ENCODE measurements around the gene MET.
"Not testable (repeated sequence)": the region's sequence is repeated elsewhere in the genome, so short reads cannot be mapped to it uniquely, and the experiment has no call there.

Gene MET

DNA sequence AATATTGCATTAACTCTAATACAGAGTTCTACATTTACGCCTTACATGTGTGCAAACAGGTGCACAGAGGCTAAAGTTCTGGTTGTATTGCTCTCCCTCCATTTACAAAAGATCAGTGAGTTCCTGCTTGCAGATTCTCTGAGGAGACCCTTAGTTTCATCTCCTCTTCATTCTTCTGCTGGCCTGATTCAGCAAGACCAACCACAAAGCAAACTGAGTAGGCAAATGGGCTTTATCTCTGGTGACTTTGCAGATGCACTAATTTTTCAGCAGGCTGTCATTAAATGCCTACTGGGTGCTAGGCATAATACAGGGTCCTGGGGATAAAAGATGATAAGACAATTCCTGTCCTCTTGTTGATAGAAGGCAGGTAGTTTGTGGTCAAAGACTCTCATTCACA is 56.4 kb downstream of the MET start:
- DNase-seq (ENCODE audit: low read depth in 2 of 2) = no peak

DNA sequence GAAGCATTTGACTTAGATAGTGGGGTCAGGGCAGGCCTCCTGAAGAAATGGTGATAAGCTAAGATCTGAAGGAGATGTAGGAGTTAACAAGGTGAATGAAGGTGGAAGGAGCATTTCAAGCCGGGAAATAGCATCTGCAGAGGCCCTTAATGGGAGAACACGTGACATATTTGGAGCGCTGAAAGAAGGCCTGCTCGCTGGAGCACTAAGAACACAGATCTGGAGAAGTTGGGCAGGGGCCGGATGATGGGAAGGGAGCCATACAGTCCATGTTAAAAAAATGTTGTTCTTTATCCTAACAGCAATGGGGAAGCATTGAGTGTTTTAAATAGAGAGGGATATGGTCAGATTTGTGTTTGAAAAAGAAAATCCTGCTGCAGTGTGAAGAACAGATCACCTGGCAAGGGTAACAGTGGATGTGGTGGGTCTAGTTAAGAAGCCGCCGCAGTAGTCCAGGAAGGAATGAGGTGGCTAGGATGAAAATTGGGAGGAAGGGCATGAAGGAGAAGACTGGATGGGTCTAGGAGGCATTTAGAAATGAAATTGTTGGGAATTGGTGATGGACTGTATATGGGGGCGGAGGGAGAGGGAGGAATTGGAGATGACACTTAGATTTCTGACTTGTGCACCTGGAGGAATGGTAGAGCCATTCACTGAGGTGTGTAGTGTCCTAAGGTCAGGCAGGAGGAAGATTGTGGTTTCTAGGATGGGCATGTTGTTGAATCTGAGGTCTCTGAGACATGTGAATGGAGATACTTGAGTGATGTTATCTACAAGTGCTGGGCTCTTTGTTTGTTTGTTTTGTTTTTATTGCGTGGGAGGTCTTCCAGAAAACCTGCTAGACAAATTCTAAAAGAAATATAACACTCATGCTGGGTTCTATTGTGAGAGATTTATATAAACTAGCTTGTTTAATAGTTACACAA is 58.4 kb downstream of the MET start:
- no peak for DNase-seq (ENCODE audit: low read depth in 2 of 2)

- no peak for DNase-seq (ENCODE audit: low read depth in 2 of 2)
These were observed 59.0 kb downstream of the MET start for GRCh38 chr7:116731023-116731395.

DNA sequence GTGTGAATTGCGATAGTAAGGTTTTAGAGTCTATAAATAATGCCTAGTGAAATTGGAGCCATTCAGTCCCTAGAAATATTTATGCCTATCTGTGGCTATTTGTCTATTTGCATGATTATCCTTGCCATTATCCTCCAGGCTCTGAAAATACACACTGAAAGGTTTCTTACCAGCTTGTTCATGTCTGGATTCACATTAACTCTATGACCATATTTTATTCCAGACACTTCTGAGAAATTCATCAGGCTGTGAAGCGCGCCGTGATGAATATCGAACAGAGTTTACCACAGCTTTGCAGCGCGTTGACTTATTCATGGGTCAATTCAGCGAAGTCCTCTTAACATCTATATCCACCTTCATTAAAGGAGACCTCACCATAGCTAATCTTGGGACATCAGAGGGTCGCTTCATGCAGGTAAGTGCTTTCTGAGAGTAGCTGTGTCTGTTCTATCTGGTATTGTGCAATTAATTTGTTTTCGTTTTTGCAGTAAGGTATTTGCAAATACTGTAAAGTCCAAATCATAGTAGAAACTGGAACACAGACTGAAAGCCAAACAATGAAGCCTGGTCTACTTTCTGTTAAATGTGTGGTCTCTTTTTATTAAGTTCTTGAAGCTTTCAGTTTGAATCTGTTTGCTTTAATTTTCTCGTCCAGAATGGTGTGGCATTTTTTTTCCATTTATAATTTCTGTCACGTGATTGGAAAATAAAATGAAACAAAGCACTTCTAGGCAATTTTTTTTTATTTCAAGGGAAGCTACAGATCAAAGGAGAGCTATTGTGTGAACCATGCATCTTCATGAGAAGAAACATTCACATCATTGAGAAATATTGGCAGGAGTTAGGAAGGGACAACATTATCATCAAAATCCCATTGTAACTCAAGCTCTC is 59.7 kb downstream of the MET start:
- no peak for DNase-seq (ENCODE audit: low read depth in 2 of 2)

GRCh38 chr7:116732788-116733694 is 61.0 kb downstream of the MET start:
- DNase-seq (ENCODE audit: low read depth in 2 of 2) = no peak

- DNase-seq (ENCODE audit: low read depth in 2 of 2) = no peak
These were observed 62.1 kb downstream of the MET start for GRCh38 chr7:116733924-116734580.

DNA sequence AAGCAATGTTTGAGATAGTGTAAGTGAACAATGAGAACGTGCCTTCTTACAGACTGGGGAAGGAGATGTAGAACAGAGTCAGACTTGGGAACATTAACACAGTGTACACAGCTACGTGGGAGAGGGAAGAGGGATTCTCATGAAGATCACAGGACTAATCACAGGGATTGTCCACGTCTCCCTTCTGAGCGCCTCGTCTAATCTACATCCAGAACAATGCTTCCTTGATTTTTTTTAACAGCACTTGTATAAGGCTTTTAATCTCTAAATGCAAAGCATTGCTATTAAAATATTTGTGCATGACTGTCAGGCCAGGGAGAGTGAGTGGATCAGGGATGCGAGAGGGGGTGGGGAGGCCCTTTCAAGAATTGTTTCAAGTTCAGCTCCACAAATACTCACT is 62.7 kb downstream of the MET start:
- DNase-seq (ENCODE audit: low read depth in 2 of 2) = no peak

DNA sequence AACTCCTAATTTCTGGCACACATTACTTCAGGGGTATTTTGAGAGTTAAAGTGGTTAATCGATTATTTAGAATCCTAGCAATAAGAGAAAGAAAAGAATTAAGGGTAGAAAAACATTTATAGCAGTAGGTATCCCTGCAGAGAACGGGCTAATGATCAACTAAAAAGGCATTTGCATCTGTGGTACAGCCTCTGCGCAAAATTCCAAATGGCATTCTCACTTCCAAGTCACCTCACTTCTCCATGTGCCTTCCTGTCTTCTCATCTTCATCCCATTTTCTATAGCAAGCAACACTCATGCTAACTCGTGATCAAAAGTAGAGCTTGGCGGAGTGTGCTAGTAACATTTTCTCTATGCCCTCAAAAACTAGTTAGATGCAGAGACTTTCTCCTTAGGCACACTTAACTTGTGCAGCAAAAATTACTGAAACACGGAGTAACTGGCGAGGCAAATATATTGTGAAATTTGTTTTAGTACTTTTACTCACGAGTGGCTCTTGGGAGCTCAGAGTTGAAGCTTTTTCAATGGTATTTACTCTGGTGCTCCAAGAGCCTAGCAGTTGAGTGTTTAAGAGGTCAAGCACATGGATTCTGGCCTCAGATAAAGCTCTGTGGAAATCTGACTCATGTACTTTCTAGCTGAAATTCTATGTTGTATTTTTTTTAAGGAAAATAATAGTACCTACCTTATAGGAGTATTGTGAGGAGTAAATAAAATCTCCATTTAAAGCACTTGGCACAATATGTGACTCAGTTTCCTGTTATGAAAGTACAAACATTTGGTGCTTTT is 65.1 kb downstream of the MET start:
- no peak for DNase-seq (ENCODE audit: low read depth in 2 of 2)

- DNase-seq (ENCODE audit: low read depth in 2 of 2) = no peak
These were observed 66.4 kb downstream of the MET start for GRCh38 chr7:116738378-116738777.

DNA sequence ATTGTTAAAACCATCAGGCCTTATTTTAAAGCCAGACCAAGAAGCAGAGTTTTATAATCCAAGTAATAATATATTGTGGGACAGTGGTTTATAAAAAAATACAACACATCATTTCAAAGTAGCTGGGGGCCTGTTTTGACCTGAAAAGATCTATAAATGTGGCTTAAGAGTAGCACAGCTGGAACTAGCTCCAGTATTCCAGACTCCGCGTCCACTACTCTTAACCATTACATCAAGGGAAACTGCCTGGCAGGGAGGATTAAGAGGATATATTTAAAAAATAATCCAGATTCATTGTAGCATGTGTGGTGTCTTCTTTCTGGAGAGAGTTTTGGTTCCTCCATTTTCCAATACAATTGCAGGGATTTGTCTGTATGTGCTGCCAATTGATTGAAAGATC is 67.3 kb downstream of the MET start:
- no peak for DNase-seq (ENCODE audit: low read depth in 2 of 2)

DNA sequence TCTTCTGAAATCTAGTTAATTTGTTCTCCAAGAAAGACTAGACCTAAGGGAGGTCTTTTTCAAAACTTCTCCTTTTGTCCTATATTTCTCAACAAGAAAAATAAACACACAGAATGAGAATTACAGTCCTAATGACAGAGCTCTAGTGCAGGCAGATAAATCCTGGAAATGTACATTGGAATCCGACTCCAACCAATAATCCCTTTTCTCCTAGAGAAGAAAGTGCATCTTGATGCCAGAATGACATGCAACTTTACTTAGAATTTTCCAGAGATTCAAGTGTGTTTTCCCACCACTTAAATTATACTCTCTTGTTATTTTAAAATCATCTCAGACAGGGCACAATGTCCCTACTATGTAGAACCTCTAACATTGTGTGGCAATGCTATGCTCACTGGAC is 68.2 kb downstream of the MET start:
- DNase-seq (ENCODE audit: low read depth in 2 of 2) = no peak

DNA sequence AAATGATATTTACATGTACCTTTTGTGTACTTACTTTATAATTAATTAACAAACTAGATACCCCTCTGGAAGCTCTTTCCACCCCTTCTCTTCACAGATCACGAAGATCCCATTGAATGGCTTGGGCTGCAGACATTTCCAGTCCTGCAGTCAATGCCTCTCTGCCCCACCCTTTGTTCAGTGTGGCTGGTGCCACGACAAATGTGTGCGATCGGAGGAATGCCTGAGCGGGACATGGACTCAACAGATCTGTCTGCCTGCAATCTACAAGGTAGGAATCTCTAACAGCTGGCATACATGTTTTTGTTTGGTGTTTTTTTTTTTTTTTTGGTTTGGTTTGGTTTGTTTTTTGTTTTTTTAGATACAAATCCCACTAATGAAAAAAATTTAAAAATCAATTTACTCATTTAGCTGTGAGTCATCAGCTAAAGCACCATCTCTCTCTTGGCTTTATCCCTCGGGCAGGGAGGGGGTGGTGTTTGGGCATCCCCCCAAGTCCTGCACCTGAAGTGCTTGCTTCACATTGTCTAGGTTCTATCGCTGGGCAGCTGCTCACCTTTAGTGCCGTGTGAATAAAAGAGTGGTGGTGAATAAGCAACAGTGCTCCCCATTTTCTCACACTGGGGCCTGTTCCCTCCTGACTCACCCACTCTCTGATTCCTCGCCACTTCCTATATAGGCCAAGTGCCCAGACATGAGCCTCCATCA is 68.9 kb downstream of the MET start:
- no peak for DNase-seq (ENCODE audit: low read depth in 2 of 2)

- DNase-seq (ENCODE audit: low read depth in 2 of 2) = no peak
These were observed 69.8 kb downstream of the MET start for GRCh38 chr7:116741625-116742316.

- DNase-seq (ENCODE audit: low read depth in 2 of 2) = no peak
These were observed 70.6 kb downstream of the MET start for GRCh38 chr7:116742641-116743040.

DNA sequence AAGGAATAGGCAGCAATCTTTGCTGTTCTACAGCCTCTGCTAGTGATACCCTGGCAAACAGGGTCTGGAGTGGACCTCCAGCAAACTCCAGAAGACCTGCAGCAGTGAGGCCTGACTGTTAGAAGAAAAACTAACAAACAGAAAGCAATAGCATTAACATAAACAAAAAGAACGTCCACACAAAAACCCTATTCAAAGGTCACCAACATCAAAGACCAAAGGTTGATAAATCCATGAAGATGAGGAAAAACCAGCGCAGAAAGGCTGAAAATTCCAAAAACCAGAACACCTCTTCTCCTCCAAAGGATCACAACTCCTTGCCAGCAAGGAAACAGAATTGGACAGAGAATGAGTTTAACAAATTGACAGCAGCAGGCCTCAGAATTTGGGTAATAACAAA is 71.8 kb downstream of the MET start:
- not testable (repeated sequence) for DNase-seq (ENCODE audit: low read depth in 2 of 2)

GRCh38 chr7:116746388-116746787 is 74.4 kb downstream of the MET start:
- not testable (repeated sequence) for DNase-seq (ENCODE audit: low read depth in 2 of 2)

GRCh38 chr7:116751070-116751469 is 79.1 kb downstream of the MET start:
- not testable (repeated sequence) for DNase-seq (ENCODE audit: low read depth in 2 of 2)

GRCh38 chr7:116752305-116753074 is 80.5 kb downstream of the MET start:
- DNase-seq (ENCODE audit: low read depth in 2 of 2) = no peak

All from stimulated activated CD8-positive, alpha-beta memory T cell treated with anti-CD3 and anti-CD28 coated beads, Interleukin-7, amount 100 ng/mL, for 4 hours (primary cell).